Chondrocyte (in vitro differentiated cells): ENCODE measurements around the gene PEG3. TPM values are rescaled to one million over a fixed set of nuclear protein-coding genes. Genes with fewer than 3 reads are reported as not detected.

Experiments
- DNase-seq: peaks from one replicate; pipeline ENCODE4 v3.0.0; 2021; ENCODE audit warnings: mixed read lengths, low spot score
- H3K27ac Mint-ChIP-seq: one replicate; pipeline ENCODE4 v1.8.0; 2021; ENCODE audit warnings: mild to moderate bottlenecking, moderate library complexity, mixed read lengths; ENCODE audit not compliant: unreplicated experiment
- H3K27me3 Mint-ChIP-seq: 2 replicates; pipeline ENCODE4 v1.8.0; 2021; ENCODE audit warnings: low read depth, mixed read lengths
- H3K36me3 Mint-ChIP-seq: 2 replicates; pipeline ENCODE4 v1.8.0; 2021; ENCODE audit warnings: low read depth, mixed read lengths
- H3K4me1 Mint-ChIP-seq: 2 replicates; pipeline ENCODE4 v1.8.0; 2021; ENCODE audit warnings: low read depth, mild to moderate bottlenecking, mixed read lengths
- H3K4me3 Mint-ChIP-seq: one replicate; pipeline ENCODE4 v1.8.0; 2021; ENCODE audit warnings: mild to moderate bottlenecking, moderate library complexity, mixed read lengths; ENCODE audit not compliant: unreplicated experiment
- H3K9me3 Mint-ChIP-seq: 2 replicates; pipeline ENCODE4 v1.8.0; 2021; ENCODE audit warnings: low read depth, mixed read lengths
- total RNA-seq: library from RNA; stranded (reverse); gene quantifications from 3 replicates; pipeline ENCODE4 v1.2.1, GENCODE V29; 2021
- TF ChIP-seq, protein P1 (sequence below): fragments of 200-600 bp; sonication (generic); IDR thresholded peaks from 2 replicates; pipeline ENCODE4 v1.5.0; 2021; ENCODE audit warnings: antibody characterized with exemption, mild to moderate bottlenecking, moderate library complexity

The PEG3 gene
- total RNA-seq, 1 donor from 2014 or later: not detected

- H3K9me3 Mint-ChIP-seq: peaks cover 78% of the 10 kb centered on the region
- no peaks in the 10 kb centered on the region for H3K36me3 Mint-ChIP-seq
Observed at GRCh38 chr19:56810260-56810659, 30.3 kb downstream of the PEG3 start.

DNA sequence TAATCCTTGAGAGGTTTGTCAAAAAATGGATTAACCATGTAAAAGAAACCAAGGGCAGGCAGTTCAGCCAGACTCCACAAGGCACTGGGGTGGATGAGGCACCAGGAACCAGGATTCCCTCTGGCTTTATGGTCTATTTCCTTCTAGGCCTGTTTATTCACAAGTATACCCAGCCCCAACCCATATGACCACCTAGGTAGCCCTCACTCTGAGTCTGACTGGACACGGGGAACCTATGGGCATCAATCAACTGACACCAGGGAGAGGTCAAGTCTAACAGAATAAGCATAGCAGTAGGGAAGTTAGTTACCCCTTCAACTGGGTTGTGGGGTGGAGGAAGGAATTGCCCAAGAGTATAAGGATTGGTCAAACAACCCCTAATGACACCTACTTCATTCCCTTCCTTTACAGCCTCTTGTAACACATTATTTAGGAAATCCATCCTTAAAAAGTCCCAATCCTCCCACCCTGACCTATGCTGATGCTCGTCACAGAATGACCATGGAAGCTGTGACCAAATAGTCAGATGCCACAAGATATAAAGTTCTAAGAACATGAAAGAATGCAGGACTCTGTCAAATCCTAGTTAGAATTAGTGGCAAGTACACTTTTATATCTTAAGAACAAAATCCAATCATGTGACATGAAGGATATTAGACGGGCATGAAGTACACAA is 31.7 kb downstream of the PEG3 start:
- DNase-seq: no peak
- TF ChIP-seq, protein P1, sequence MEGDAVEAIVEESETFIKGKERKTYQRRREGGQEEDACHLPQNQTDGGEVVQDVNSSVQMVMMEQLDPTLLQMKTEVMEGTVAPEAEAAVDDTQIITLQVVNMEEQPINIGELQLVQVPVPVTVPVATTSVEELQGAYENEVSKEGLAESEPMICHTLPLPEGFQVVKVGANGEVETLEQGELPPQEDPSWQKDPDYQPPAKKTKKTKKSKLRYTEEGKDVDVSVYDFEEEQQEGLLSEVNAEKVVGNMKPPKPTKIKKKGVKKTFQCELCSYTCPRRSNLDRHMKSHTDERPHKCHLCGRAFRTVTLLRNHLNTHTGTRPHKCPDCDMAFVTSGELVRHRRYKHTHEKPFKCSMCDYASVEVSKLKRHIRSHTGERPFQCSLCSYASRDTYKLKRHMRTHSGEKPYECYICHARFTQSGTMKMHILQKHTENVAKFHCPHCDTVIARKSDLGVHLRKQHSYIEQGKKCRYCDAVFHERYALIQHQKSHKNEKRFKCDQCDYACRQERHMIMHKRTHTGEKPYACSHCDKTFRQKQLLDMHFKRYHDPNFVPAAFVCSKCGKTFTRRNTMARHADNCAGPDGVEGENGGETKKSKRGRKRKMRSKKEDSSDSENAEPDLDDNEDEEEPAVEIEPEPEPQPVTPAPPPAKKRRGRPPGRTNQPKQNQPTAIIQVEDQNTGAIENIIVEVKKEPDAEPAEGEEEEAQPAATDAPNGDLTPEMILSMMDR: no peak
- Mint-ChIP-seq H3K4me3 (no peak overlapping the region), H3K36me3 (no peaks in the 10 kb centered on the region), H3K27me3 (no peaks in the 10 kb centered on the region), H3K4me1 (no peaks in the 10 kb centered on the region), H3K27ac (no peak overlapping the region), H3K9me3 (peaks cover 74% of the 10 kb centered on the region)

More at GRCh38 chr19:56810260-56810659, 30.3 kb downstream of the PEG3 start:
- TF ChIP-seq, protein P1: no peak
- no peaks in the 10 kb centered on the region for H3K4me1 Mint-ChIP-seq
- H3K27ac Mint-ChIP-seq: no peak overlapping the region
- DNase-seq: no peak
- no peak overlapping the region for H3K4me3 Mint-ChIP-seq
- H3K27me3 Mint-ChIP-seq: no peaks in the 10 kb centered on the region

DNA sequence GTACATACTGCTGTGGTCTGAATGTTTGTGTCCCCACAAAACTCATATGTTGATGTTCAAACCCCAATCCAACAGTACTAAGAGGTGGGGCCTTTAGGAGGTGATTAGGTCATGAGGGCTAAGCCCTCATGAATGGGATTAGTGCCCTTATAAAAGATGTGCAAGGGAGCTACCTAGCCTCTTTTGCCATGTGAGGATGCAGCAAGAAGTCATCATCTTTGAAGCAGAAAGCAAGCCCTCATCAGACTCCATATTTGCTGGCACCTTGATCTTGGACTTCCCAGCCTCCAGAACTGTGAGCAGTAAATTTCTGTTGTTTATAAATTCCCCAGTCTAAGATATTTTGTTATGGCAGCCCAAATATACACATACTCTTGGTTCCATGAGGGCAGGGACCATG is 33.9 kb downstream of the PEG3 start:
- Mint-ChIP-seq H3K4me3 (no peak overlapping the region), H3K9me3 (peaks cover 70% of the 10 kb centered on the region), H3K27me3 (no peaks in the 10 kb centered on the region), H3K4me1 (no peaks in the 10 kb centered on the region), H3K36me3 (no peaks in the 10 kb centered on the region), H3K27ac (no peak overlapping the region)
- no peak for DNase-seq
- TF ChIP-seq, protein P1: no peak

Other genes with a start within 250 kb of the PEG3 start
- 9.4 to 10.6 TPM (median 10.0 TPM) in 3 replicates for gene ZNF71, start 245.4 kb downstream of the PEG3 start, total RNA-seq
- gene SMIM17, start 197.6 kb downstream of the PEG3 start, total RNA-seq: 0.20 to 1.1 TPM (median 0.67 TPM) in 3 replicates
- gene ZNF835, start 169.0 kb downstream of the PEG3 start, total RNA-seq: not detected in 3 replicates
- gene ZIM2, start within 50 bp of the PEG3 start, total RNA-seq: not detected in 3 replicates